Activated CD4-positive, alpha-beta T cell treated with anti-CD3 and anti-CD28 coated beads, Interleukin-10, Interleukin-2, amounts not matched to agents 100 ng/mL and 50 ng/mL, durations not matched to agents 16 hours and 8 hours (primary cell): Measurements from ENCODE around the gene KRT34.
"Not testable (repeated sequence)": the region's sequence is repeated elsewhere in the genome, so short reads cannot be mapped to it uniquely, and the experiment has no call there.

Experiments
- DNase-seq: peaks from one replicate; pipeline ENCODE4 v3.0.0-alpha.2; 2020

The KRT34 gene

GRCh38 chr17:41403404-41404023 lies 21.4 kb upstream of the KRT34 start:
- DNase-seq: peak; percentile 42

- DNase-seq: no peak
Observed at GRCh38 chr17:41402161-41402560, 20.1 kb upstream of the KRT34 start.

- no peak for DNase-seq
Observed at GRCh38 chr17:41396996-41397660, 15.0 kb upstream of the KRT34 start, which contains the start of gene KRT31. KRT31 (minus strand) TSS chr17:41397608; CDS start chr17:41397539, 69 bp downstream.

- no peak for DNase-seq
Observed at GRCh38 chr17:41396340-41396739, 14.2 kb upstream of the KRT34 start.

GRCh38 chr17:41395611-41396010 lies 13.5 kb upstream of the KRT34 start:
- no peak for DNase-seq

- not testable (repeated sequence) for DNase-seq
Observed at GRCh38 chr17:41395044-41395443, 12.9 kb upstream of the KRT34 start.

- no peak for DNase-seq
Observed at GRCh38 chr17:41394254-41394996, 12.3 kb upstream of the KRT34 start.

GRCh38 chr17:41393826-41394225 lies 11.7 kb upstream of the KRT34 start:
- no peak for DNase-seq

GRCh38 chr17:41393294-41393693 lies 11.2 kb upstream of the KRT34 start:
- DNase-seq: no peak

GRCh38 chr17:41392278-41392677 lies 10.2 kb upstream of the KRT34 start:
- no peak for DNase-seq

GRCh38 chr17:41391535-41391934 lies 9.4 kb upstream of the KRT34 start:
- DNase-seq: no peak

- DNase-seq: no peak
Observed at GRCh38 chr17:41390411-41390938, 8.4 kb upstream of the KRT34 start.

- DNase-seq: no peak
Observed at GRCh38 chr17:41387670-41388069, 5.6 kb upstream of the KRT34 start.

- no peak for DNase-seq
Observed at GRCh38 chr17:41386227-41386626, 4.1 kb upstream of the KRT34 start.

- DNase-seq: no peak
Observed at GRCh38 chr17:41383690-41384089, 1.6 kb upstream of the KRT34 start.

GRCh38 chr17:41382394-41382793 lies 288 bp upstream of the KRT34 start:
- no peak for DNase-seq

GRCh38 chr17:41380091-41380490 lies 2.0 kb downstream of the KRT34 start:
- not testable (repeated sequence) for DNase-seq

GRCh38 chr17:41377546-41377945 lies 4.6 kb downstream of the KRT34 start:
- DNase-seq: no peak

- DNase-seq: no peak
Observed at GRCh38 chr17:41369713-41370112, 12.4 kb downstream of the KRT34 start, which contains the start of gene KRT33B. KRT33B (minus strand) TSS chr17:41369813; CDS start chr17:41369750, 63 bp downstream.

GRCh38 chr17:41369023-41369422 lies 13.1 kb downstream of the KRT34 start:
- no peak for DNase-seq

GRCh38 chr17:41367426-41368075 lies 14.6 kb downstream of the KRT34 start:
- no peak for DNase-seq

GRCh38 chr17:41366070-41366469 lies 16.0 kb downstream of the KRT34 start:
- no peak for DNase-seq

GRCh38 chr17:41363881-41364280 lies 18.2 kb downstream of the KRT34 start:
- DNase-seq: no peak
